ENCODE measurements around the gene CTSV. TPM values are rescaled to one million over a fixed set of nuclear protein-coding genes. Genes with fewer than 3 reads are reported as not detected.
"Not testable (repeated sequence)": the region's sequence is repeated elsewhere in the genome, so short reads cannot be mapped to it uniquely, and the experiment has no call there.

CTSV gene
- total RNA-seq (not detected), polyA plus RNA-seq (10 to 100 TPM in 1 of 3 donors, 1 to 10 TPM in 1, not detected in 1; 2.5 to 11.1 TPM)

- DNase-seq, result peak; percentile 90
- 2% methylated on average over 80 of the region's 80 CpGs for WGBS, 2 donors
- peak within 1 kb of the TSS; percentile 22 to 60 (median 53) for H3K4me3 ChIP-seq
- peaks cover 0 to 15% (median 11%) of the 10 kb centered on the region in 4 donors for H3K4me1 ChIP-seq
- TF ChIP-seq POLR2A (IDR thresholded peaks at IDR 0.05), result peak in 1 of 2 donors; percentile 62
- TF ChIP-seq POLR2AphosphoS5 (IDR thresholded peaks at IDR 0.05), result peak in 2 of 4 donors; percentile 25 to 71
- TF ChIP-seq CTCF (IDR thresholded peaks at IDR 0.05), result no peak
- H3K27me3 ChIP-seq, result peaks cover 0 to 18% (median 0%) of the 10 kb centered on the region in 3 donors
- intact Hi-C loops (cut with DNase I), result no loop called here
- peak within 1 kb of the TSS in 3 of 4 donors; percentile 54 to 60 (median 55) for H3K27ac ChIP-seq
- no peaks in the 10 kb centered on the region for H3K9me3 ChIP-seq
- no peaks in the 10 kb centered on the region for H3K36me3 ChIP-seq
These were observed at the start of gene CTSV for GRCh38 chr9:97038611-97039513. TSS of gene CTSV (minus strand) at chr9:97039142. CDS start at chr9:97038043, 1,099 bp downstream.

DNA sequence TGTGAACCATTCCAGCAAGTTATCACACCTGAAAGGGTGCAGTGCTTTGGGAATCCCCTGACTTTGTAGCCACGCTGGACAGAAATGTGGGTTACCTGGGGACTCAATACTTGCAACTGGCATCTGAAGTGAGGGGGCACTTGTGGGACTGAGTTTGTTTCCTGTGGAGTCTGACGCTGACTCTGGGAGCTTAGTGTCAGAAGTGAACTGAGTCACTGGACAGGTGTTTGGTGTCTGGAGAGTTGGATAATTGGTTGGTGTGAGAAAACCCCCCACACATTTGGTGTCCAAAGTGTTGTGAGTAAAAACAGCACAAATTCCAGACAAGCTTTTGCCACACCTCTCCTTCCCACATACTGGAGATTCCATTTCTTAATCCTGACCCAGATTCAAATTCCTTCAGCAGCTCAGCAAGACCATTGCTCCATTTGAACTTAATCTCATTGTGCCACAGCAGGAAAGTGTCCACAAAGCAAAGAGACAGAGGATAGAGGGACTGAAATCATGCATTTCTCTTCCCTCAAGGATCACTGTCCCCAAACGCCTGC lies 48.8 kb upstream of the CTSV start:
- DNase-seq; H3K4me3 ChIP-seq; H3K9me3 ChIP-seq; H3K27me3 ChIP-seq; H3K27ac ChIP-seq; intact Hi-C loops (cut with DNase I); H3K36me3 ChIP-seq; H3K4me1 ChIP-seq: not testable (repeated sequence)
- 58 to 73% methylated on average over 3 of the region's 3 CpGs for WGBS, 2 donors

- H3K9me3 ChIP-seq; H3K4me1 ChIP-seq; H3K27me3 ChIP-seq; intact Hi-C loops (cut with DNase I); H3K4me3 ChIP-seq; DNase-seq; H3K36me3 ChIP-seq; H3K27ac ChIP-seq: not testable (repeated sequence)
- 81 to 86% methylated on average over 6 of the region's 6 CpGs for WGBS, 2 donors
These were observed 45.6 kb upstream of the CTSV start for GRCh38 chr9:97084562-97084991.

DNA sequence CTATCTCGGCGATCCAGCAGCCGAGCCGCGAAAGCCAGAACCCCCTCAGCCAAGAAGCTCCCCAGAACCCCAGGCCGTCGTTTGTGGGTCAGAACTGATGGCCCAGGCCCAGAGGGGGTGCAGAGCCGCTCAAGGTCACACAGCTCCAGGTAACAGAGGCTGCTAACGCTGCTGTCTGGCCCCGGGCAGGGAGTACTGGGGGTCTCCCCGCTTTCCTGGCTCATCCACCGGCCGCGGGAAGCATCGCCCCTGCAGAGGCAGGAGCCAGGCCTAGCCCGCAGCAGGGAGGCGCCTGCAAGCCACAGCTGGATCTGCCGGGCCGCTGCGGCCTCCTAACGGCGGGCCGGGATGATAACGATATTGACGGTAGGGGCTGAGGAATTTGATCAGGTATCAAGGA lies 39.4 kb upstream of the CTSV start:
- WGBS, 2 donors, result 58 to 71% methylated on average over 25 of the region's 25 CpGs
- H3K4me3 ChIP-seq, result no peak overlapping the region
- TF ChIP-seq POLR2AphosphoS5 (IDR thresholded peaks at IDR 0.05), result no peak
- TF ChIP-seq POLR2A (IDR thresholded peaks at IDR 0.05), result no peak
- TF ChIP-seq EP300 (IDR thresholded peaks at IDR 0.05), result no peak
- TF ChIP-seq CTCF (IDR thresholded peaks at IDR 0.05), result no peak
- H3K27ac ChIP-seq, result no peak overlapping the region
- H3K4me1 ChIP-seq, result peaks cover 0 to 9% (median 3%) of the 10 kb centered on the region in 4 donors
- DNase-seq, result no peak
- no peaks in the 10 kb centered on the region for H3K9me3 ChIP-seq
- intact Hi-C loops (cut with DNase I), result no loop called here
- peaks cover 18 to 43% (median 27%) of the 10 kb centered on the region in 3 donors for H3K27me3 ChIP-seq
- no peaks in the 10 kb centered on the region for H3K36me3 ChIP-seq

DNA sequence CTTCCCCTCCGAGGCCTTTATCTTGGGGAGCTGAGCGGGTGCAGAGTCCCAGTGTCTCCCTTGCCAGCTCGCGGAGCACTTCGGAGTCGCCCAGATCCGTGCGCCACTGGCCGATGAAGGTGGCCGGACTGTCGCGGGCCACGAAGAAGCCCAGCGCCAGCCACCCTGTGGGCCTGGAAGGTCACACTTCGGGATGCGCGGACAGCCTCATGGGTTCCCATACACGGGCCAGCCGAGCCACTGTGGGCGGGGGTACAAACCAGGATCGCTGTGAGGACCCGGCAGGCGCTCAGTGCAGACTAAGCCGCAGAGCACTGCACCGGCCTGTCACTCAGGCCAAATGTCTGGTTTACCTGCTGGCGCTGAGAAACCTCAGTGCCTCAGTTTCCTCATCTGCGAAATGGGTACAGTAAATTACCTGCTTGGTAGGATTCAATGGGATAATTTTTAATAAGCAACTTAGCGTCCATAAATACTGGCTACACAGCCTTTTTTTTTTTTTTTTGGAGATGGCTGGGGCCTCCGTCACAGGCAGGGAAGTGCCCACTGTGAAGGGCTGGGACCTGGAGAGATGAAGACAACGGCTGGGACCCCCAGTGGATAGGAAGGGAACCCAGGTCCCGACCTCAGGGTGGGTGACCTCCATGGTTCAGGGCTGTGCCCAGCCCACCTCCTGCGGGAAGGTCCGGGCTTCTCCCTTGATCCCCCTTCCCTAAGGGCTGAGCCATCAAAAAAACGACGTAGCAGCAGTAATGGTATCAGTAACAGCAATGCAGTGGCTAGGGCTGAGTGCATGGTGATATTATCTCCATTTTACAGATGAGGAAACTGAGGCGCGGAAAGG lies 38.7 kb upstream of the CTSV start:
- Histone ChIP-seq H3K27ac (no peak overlapping the region), H3K27me3 (peaks cover 18 to 50% (median 27%) of the 10 kb centered on the region in 3 donors), H3K4me1 (peaks cover 0 to 9% (median 3%) of the 10 kb centered on the region in 4 donors), H3K4me3 (no peak overlapping the region), H3K9me3 (no peaks in the 10 kb centered on the region), H3K36me3 (no peaks in the 10 kb centered on the region)
- DNase-seq, result no peak
- 65 to 70% methylated on average over 37 of the region's 37 CpGs for WGBS, 2 donors
- intact Hi-C loops (cut with DNase I), result no loop called here
- TF ChIP-seq POLR2AphosphoS5 (IDR thresholded peaks at IDR 0.05), result no peak
- no peak for TF ChIP-seq CTCF (IDR thresholded peaks at IDR 0.05)
- TF ChIP-seq EP300 (IDR thresholded peaks at IDR 0.05), result no peak
- no peak for TF ChIP-seq POLR2A (IDR thresholded peaks at IDR 0.05)

GRCh38 chr9:97076731-97077451 lies 37.9 kb upstream of the CTSV start:
- WGBS, 2 donors, result 20 to 32% methylated on average over 56 of the region's 56 CpGs

More at GRCh38 chr9:97076731-97077451, 37.9 kb upstream of the CTSV start:
- H3K9me3 ChIP-seq; DNase-seq; H3K4me1 ChIP-seq; H3K36me3 ChIP-seq; H3K4me3 ChIP-seq; H3K27ac ChIP-seq; intact Hi-C loops (cut with DNase I): not testable (repeated sequence)
- H3K27me3 ChIP-seq, result peaks cover 18 to 58% (median 31%) of the 10 kb centered on the region in 3 donors
